ENCODE data around the gene BCL6B.
A peak's percentile ranks its signal among the peaks of the same experiment; 100 is the strongest.

BCL6B gene

GRCh38 chr17:7020894-7021664 lies 1.8 kb upstream of the BCL6B start:
- no peak for TF ChIP-seq EP300 (IDR thresholded peaks at IDR 0.05; ENCODE audit: borderline replicate concordance)
- no peak for TF ChIP-seq TCF12 (IDR thresholded peaks at IDR 0.05; ENCODE audit: low read depth)
- no peak for TF ChIP-seq TAF1 (IDR thresholded peaks at IDR 0.05; ENCODE audit: low read depth)
- TF ChIP-seq NFIC (IDR thresholded peaks at IDR 0.05), result no peak
- no peak for TF ChIP-seq TEAD4 (IDR thresholded peaks at IDR 0.05)
- TF ChIP-seq MAX (IDR thresholded peaks at IDR 0.05), result no peak
- no peak for TF ChIP-seq CEBPB (IDR thresholded peaks at IDR 0.05)
- TF ChIP-seq REST (IDR thresholded peaks at IDR 0.05; ENCODE audit: low read depth), result no peak
- no peak for TF ChIP-seq USF1 (IDR thresholded peaks at IDR 0.05)
- TF ChIP-seq CREB1 (IDR thresholded peaks at IDR 0.05; ENCODE audit: low read depth), result no peak
- TF ChIP-seq RAD21 (IDR thresholded peaks at IDR 0.05; ENCODE audit: low read depth), result no peak
- no peak for TF ChIP-seq ZBTB7A (IDR thresholded peaks at IDR 0.05; ENCODE audit: low read depth)
- TF ChIP-seq EGR1 (IDR thresholded peaks at IDR 0.05), result no peak
- TF ChIP-seq FOXM1 (IDR thresholded peaks at IDR 0.05; ENCODE audit: borderline replicate concordance, low read depth), result no peak

- no peak for TF ChIP-seq TEAD4 (IDR thresholded peaks at IDR 0.05)
- no peak for TF ChIP-seq REST (IDR thresholded peaks at IDR 0.05; ENCODE audit: low read depth)
- no peak; the same call in 1 of the 2 replicates for TF ChIP-seq USF1 (IDR thresholded peaks at IDR 0.05)
- no peak for TF ChIP-seq YY1 (IDR thresholded peaks at IDR 0.05; ENCODE audit: low read depth)
- no peak for TF ChIP-seq EP300 (IDR thresholded peaks at IDR 0.05; ENCODE audit: borderline replicate concordance)
- no peak for TF ChIP-seq EGR1 (IDR thresholded peaks at IDR 0.05)
- TF ChIP-seq RAD21 (IDR thresholded peaks at IDR 0.05; ENCODE audit: low read depth), result peak; percentile 84
- TF ChIP-seq NFIC (IDR thresholded peaks at IDR 0.05), result no peak
- peak; percentile 91 for TF ChIP-seq ZBTB7A (IDR thresholded peaks at IDR 0.05; ENCODE audit: low read depth)
- 0 out of 2 replicates have a peak, but pooled peaks have one; percentile 21 for TF ChIP-seq TAF1 (IDR thresholded peaks at IDR 0.05; ENCODE audit: low read depth)
- peak; percentile 75; the same call in 1 of the 2 replicates for TF ChIP-seq MAX (IDR thresholded peaks at IDR 0.05)
Observed at GRCh38 chr17:7021993-7022778, 664 bp upstream of the BCL6B start.

GRCh38 chr17:7023576-7024401 lies 939 bp downstream of the BCL6B start:
- TF ChIP-seq REST (IDR thresholded peaks at IDR 0.05; ENCODE audit: low read depth) (no peak), MAX (IDR thresholded peaks at IDR 0.05) (peak; percentile 58; the same call in 1 of the 2 replicates), CREB1 (IDR thresholded peaks at IDR 0.05; ENCODE audit: low read depth) (0 out of 2 replicates have a peak, but pooled peaks have one; percentile 40)

Data from Ishikawa (cell line).